ENCODE measurements around the gene MTFR2.

- TF ChIP-seq CTCF (conservative IDR thresholded peaks at IDR 0.05; ENCODE audit: low read depth, low read length) (no peak), EZH2phosphoT487 (IDR thresholded peaks at IDR 0.05; ENCODE audit: borderline replicate concordance, low read length) (no peak), EZH2 (IDR thresholded peaks at IDR 0.05; ENCODE audit: low read length, unreplicated experiment) (no peak)
Measured at GRCh38 chr6:136225496-136225895, 24.6 kb downstream of the MTFR2 start.

Measured in PC-3 (cell line).